GM19351 (cell line): Measurements from ENCODE around the gene UBN1.
"Not testable (repeated sequence)": the region's sequence is repeated elsewhere in the genome, so short reads cannot be mapped to it uniquely, and the experiment has no call there.

Experiments used
- ATAC-seq: cut with Tn5 transposase; IDR thresholded peaks from one replicate; pipeline ENCODE4 v1.9.1; 2021; ENCODE audit warnings: mild to moderate bottlenecking, moderate library complexity; ENCODE audit not compliant: unreplicated experiment

The UBN1 gene

DNA sequence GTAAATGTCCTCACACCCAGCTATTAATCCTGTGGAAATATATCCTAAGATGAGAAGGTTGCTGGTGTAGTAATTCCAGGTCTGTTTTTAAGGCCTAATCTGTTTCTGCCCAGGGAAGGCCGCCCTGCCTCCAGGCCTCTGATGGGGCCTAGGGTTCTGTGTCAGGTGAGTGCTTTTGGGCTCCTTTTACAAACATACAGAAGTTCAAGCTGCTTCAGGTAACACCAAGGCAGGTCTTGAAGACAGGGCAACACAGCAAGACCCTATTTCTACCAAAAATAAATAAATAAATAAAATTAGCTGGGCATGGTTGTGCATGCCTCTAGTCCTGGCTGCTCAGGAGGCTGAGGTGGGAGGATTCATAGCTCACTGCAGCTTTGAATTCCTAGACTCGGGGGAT lies 80.4 kb downstream of the UBN1 start:
- no peak for ATAC-seq

DNA sequence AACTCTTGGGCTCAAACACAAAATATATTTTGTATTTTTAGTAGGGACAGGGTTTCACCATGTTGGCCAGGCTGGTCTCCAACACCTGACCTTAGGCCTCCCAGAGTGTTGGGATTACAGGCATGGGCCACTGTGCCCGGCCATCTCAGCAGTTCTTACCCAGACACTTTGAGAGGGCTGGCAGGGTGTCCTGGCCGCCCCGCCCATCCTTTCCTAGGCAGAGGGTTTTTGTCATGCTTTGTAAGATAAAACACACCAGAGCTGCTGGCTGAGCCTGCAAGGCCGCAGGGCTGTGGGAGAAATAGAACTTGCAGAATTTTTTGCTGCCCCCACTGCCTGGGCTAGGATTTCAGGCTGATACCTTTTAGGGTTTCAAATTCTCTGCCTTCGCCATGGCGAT lies 80.9 kb downstream of the UBN1 start:
- no peak for ATAC-seq

DNA sequence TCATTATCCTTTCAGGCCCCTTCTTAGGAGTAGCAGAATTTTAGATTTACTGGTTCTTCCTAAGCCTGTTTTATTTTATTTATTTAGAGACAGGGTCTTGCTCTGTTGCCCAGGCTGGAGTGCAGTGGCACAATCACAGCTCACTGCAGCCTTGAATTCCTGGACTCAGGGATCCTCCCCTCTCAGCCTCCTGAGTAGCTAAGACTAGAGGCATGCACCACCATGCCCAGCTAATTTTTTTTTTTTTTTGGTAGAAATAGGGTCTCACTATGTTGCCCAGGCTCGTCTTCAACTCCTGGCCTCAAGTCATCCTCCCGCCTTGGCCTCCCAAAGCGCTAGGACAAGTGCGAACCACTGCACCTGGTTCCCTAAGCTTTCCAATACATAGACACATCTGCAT lies 82.3 kb downstream of the UBN1 start:
- ATAC-seq, result not testable (repeated sequence)

DNA sequence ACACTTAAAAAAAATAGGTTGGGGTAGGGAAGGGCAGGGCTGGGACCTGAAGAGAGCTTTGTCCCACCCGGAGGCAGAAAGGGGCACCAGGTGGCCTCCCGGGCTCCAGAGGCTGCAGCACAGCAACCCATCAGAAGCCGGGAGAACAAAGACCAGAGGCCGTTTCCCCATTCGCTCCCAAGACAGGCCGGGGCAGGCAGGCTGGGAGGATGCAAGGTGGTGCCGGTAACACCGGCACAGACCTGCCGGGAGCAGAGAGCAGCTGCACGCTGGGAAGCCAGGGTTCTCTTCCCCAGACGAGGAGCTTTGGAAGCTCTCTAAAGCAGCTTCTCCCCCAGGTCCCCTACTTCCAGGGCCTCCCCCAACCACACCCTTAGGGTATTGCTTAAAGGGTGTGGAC lies 84.1 kb downstream of the UBN1 start:
- ATAC-seq, result no peak
